Measurements from ENCODE around the gene EEF2K.
A peak's percentile ranks its signal among the peaks of the same experiment; 100 is the strongest.
"Not testable (repeated sequence)": the region's sequence is repeated elsewhere in the genome, so short reads cannot be mapped to it uniquely, and the experiment has no call there.

The EEF2K gene

DNA sequence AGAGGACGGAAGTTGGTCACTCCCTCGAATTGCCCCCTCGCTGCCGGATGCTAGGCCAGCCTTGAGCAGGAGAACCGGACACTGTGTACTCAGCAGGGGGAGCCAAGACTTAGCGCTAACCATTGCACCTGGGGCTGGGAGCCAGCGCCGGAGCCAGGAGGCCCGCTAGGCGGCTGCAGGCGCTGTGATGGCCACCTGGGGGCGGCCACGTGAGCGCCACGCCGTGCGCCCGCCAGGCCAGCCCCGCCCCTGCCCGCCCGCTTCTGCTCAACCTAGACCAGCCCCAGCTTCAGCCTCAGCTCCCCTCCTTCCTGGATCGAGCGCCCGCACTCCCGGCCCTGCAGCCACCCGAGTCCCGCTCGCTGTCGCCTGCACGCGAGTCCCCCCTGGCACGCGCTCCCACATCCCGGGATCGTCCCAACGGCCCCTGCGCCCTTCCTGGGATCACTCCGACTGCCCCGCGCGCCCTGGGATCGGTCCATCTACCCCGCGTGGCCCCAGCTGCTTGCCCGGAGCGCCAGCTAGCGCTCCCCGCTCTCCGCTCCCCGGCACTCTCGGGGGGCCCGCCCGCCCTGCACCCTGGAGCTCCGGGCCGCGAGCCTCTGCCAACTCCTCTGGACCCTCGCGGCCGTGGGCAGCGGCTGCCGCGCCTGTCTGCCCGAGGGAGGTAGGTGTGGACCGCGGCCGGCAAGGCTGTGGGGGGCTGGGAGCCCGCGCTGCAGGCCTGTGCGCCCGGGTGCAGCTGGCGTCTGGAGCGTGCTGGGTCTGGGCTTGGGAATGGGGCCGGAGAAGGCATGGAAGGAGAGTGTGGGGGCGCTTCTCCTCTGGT lies at the start of gene EEF2K:
TSS of gene EEF2K (plus strand) at position 266 of the 829 bp plus-strand sequence. CDS start 19,452 bp downstream, outside the sequence.
- peak; percentile 68 for DNase-seq

DNA sequence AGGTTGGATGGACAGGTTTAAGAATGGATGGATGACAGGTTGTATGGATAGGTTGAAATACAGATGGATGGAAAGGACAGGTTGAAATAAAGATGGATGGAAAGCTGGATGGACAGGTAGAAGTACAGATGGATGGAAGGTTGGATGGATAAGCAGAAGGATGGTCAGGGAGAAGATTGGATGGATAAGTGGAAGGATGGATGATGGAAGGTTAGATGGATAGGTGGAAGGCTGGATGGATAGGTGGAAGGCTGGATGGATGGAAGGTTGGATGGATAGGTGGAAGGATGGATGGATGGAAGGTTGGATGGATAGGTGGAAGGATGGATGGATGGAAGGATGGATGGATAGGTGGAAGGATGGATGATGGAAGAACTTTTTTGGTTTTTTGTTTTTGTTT lies 44.7 kb upstream of the EEF2K start:
- DNase-seq, result no peak

DNA sequence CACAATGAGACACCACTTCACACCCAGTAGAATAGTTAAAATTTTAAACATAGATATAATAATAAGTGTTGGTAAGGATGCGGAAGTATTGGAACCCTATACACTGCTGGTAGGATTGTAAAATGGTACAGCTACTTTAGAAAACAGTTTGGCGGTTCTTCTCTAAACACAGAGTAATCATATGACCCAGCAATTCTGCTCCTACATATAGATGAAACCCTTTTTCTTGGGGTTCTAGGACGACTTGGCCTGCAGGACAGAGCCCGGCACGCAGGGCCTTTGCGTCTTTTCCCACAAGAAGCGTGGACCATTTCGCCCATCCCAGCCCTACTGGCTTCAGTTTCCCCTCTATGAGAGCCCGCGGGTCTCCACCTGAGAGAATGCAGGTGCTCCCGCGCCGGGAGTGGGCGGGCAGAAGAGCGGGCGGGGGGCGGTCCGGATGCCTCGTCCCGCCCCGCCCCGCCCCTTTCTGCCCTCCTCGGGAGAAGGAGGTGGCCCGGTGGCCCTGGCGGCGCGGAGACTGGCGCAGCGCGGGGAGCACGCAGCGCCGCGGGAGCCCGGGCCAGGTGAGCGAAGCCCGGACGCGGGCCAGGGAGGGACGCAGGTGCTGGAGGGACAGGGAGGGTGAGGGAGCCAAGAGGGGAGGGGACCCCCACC lies 44.0 kb upstream of the EEF2K start, which contains the start of gene SDR42E2:
TSS of gene SDR42E2 (plus strand) at position 508 of the 657 bp plus-strand sequence. CDS start 3,077 bp downstream, outside the sequence.
- no peak for DNase-seq

DNA sequence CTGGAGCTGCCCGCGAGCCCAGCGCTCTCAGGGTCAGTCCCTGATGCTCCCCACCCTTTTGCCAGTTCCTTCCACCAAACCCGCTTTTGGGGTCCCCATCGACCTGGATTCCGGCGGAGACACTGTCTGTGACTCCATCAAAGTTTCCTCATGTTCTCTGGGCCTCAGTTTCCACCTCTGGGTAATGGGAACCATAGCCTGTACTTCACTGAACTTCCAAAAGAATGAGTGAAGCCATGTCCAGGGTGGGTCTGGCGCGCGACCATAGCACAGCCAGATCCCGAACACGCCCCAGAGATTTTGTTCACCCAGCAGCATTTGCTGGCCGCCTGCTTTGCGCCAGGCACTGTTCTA lies 43.4 kb upstream of the EEF2K start:
- DNase-seq, result no peak

DNA sequence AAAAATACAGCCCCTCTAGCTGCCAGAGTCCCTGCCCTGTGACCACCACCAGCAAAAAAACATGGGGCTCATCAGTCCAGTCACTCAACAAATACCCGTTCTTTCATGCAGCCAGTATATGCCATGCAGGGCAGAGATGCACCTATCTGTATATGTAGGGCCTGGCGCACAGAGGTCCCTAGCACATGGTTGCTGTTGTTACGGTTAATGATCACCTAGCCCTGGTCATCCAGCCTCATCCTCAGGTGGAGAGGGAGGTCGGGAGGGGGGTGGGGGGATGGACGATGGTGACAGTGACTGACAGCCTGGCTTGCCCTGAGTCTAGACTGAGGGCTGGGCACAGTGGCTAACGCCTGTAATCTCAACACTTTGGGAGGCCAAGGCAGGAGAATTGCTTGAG lies 42.3 kb upstream of the EEF2K start:
- no peak for DNase-seq

DNA sequence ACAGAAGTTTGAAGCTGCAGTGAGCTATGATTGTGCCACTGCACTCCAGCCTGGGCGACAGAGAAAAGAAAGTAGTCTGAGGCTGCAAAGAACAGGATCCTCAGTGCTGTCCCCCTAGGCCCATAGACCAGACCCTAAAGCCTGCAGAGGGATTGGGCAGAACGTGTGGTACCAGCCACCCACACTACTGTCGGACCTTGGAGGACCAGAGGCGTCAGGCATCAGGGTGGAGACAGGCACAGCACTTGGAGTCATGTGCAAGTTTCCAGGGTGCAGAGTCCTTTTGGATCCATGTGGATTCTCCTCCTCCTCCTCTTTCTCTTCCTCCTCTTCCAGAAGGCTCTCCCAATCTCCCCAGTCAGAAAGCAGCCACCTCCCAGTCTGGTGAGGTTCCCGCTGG lies 41.6 kb upstream of the EEF2K start:
- DNase-seq, result no peak

DNA sequence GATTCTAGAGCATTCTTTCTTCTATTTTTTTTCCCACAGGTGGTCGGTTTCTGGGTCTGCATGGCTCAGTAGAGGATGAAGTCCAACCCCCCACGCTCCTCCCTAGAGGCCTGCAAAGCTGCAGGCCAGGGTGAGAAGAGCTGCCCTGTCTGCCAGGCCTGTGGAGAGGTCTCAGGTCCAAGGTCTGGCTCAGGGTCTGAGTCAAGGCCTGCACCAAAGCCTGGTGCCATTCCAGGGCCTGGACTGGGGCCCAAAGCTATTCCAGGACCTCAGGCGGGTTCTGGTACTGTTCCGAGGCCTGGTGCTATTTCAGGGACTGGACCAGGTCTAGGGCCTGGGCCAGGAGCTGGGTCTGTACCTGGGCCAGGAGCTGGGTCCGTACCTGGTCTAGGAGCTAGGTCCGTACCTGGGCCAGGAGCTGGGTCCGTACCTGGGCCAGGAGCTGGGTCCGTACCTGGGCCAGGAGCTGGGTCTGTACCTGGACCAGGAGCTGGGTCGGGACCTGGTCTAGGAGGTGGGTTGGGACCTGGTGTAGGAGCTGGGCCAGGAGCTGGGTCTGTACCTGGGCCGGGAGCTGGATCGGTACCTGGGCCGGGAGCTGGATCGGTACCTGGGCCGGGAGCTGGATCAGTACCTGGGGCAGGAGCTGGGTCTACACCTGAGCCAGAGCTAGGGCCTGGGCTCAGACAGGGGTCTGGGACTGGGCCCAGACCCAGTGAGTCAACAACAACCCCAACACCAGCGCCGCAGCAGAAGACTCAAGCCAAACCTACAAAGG lies 40.4 kb upstream of the EEF2K start:
- DNase-seq, result no peak

DNA sequence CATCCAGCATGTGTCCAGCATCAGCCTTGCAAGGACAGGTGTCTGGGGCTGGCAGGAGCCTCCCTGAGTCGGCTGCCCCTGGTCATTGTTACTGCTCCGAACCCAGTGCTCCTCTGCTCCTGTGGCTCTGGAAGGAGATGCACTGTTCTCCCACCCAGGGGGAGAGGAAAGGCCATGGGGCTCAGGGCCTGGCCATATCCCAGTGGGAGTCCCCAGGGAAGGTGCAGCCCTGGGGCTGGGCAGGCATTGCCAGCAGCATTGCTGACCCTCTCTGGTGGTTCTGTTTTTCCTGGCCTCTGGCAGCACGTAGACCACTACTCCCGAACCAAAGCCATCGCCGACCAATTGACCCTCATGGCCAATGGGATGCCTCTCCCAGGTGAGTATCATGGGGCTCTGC lies 34.1 kb upstream of the EEF2K start:
- no peak for DNase-seq

DNA sequence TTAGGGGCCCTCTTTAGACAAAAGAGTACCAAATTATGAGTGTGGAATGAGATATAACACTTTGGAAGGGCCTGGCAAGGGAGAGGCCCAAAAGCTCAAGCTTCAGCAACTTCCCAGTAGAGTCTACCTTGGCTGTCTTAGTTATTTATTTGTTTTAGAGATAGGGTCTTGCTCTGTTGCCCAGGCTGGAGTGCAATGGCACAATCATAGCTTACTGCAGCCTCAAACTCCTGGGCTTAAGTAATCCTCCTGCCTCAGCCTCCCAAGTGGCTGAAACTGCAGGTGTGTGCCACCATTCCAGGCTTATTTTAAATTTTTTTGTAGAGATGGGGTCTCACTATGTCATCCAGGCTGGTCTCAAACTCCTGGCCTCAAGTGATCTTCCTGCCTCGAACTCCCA lies 33.4 kb upstream of the EEF2K start:
- DNase-seq, result not testable (repeated sequence)

DNA sequence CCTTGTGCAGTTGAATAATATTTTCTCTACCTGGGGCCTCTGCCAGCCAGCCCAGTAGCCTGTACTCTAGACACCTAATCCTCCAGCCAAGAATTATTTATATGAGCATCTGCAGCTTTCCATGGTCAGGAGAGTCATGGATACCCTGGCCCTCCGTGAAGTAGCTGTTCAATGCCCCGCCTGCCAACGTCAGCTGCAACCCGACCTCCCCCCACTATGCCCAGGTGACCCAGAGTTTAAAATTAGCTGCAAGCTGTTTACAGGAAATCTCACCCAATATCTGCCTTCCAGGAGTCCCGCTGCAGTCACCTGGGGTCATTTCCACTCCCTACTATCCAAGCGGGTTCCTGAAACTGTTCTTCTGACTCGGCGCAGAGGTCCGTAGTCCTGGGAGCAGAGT lies 31.4 kb upstream of the EEF2K start:
- no peak for DNase-seq

DNA sequence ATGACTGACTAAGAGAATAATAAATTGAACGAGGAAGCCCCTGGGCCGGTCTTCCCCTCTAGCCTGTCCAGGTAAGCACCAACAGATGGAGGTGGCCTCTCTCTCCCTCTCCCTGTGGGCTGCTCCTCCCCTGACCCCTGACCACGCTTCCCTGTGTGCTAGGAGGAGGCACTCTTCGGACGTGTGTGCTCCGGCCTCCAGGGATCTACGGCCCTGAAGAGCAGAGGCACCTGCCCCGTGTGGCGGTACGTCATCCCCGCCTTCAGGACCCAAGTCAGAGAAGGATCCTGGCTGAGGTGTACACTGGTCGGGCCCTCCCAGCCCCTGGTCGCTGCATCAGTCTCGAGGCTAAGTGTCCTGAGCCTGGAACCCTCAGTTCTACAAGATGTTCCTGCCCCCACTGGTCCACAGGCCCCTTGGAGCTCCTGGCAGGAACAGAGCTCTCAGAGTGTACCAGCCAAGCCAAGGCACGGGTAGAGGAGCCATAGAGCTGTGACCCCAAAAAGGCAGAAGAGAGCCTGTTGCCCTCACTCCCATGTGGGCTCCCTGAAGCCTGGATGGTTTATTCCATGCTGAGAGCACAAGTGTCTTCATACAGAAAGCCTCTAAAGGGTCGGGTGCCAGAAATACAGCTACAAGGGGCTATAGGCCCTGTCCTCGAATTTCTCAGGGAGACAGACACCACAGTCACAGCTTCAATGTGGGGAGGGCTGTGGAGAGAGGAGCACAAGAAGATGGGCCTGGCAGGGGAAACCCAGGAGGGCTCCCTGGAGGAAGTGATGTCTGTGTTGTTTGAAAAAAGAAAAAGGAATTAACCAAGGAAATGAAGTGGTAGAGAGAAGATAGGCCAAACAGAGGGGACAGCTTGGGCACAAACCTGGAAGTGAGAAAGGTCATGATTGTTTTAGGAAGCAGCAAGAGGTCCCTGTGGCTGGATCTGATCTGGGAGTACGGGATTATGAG lies 27.8 kb upstream of the EEF2K start:
- DNase-seq, result no peak

DNA sequence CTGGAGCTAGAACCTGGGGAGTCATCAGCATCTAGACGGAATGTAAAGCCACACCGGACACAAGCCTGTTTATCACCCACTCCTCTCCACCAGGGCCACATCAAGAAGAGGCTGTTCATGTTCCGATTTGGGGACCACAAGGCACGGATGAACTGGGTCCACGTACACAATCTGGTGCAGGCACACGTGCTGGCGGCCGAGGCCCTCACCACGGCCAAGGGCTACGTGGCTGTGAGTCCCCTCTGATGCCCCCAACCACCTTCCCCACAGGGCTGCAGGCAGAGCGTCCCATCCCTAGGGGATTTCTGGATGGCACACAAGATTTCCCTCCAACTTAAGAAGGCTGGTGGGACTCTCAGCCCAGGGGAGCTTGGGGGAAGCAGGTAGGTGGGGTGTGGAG lies 24.7 kb upstream of the EEF2K start:
- DNase-seq, result no peak

DNA sequence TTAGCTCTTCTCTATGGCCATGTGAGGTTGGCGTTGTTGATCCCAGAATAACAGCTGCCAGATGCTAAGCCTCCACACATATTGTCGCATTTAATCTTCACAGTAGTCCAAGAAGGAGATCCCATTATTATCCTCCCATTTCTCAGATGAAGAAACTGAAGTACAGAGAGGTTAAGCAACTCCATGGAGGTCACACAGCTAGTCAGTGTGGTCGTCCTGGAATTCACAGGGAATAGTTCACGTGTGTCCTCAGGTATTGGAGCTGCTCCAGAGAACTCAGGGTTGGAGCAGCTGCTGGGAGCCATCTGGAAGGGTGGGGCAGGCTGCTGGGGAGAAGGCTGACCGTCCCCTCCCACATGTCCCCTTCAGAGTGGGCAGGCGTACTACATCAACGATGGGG lies 24.2 kb upstream of the EEF2K start:
- DNase-seq, result no peak

DNA sequence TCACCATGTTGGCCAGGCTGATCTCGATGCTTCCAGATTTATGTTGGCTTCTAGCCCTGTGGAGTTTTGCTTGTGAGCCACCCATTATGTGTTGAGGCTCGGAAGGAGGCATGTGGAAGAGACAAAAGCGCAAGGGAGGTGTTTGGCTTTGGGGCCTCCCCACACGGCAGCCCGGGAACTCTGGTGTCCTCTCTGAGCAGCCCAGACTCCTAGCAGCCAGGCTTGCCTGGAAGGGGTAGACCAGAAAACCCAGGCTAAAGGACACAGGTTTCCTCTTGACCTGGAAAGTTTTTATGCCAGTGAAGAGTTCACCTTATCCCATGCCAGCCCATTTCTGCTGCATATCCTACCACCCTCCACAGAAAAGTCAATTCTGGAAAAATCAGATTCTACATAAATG lies 22.7 kb upstream of the EEF2K start:
- DNase-seq, result no peak

DNA sequence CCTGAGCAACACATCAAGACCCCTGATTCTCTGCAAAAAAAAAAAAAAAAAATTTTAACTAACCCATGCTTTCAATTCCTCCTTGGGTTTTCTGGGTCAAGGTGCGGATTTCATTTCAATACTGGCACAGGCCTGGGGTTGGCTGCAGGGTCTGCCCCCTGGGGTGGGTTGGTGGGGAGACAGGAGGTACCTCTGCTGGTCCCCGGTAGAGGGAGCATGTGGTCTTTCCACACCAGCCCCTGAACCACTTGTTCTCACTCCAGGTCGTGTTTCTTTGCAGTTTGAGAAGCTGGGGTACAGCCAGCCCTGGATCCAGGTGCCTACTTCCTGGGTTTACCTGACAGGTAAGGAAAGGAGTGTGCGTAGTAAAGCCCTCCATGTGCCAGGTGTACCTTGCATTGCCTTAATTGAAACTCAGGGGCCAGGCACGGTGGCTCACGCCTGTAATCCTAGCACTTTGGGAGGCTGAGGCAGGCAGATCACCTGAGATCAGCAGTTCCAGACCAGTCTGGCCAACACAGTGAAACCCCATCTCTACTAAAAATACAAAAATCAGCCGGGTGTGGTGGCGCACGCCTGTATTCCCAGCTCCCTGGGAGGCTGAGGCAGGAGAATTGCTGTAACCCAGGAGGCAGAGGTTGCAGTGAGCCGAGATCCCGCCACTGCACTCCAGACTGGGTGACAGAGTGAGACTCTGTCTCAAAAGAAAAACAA lies 22.0 kb upstream of the EEF2K start:
- no peak for DNase-seq

DNA sequence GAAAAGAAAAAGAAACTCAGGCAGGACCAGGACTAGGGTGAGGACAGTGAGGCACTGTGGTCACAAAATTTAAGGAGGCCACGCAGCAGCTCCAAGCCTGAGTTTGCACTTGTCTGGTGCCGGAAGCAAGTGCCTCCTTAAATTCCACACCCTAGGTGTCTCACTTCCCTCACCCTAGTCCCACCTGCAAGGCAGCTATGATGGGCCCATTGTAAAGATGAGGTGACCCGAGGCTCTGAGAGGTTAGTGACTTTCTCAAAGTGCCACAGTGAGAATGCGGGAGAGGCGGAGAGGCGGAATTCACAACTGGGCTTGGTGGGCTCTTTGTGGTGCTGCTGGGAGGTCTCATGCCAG lies 21.5 kb upstream of the EEF2K start:
- no peak for DNase-seq

DNA sequence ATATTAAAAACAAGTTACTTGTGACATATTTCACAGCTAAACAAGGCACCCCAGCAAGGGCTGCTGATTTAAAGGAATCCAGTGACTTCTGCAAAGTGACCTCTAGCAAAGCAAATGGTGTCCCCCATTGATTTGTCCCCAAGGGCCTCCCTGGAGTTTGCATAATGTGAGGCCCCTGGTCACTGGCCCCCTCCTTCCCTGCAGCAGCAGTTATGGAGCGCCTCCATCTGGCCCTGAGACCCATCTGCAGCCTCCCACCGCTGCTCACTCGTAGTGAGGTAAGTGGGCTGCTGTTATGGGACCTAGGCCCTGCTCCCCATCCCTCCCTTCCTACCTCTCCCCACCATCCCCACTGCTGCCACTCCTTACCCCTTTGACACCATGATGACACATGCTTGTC lies 19.6 kb upstream of the EEF2K start:
- DNase-seq, result no peak

DNA sequence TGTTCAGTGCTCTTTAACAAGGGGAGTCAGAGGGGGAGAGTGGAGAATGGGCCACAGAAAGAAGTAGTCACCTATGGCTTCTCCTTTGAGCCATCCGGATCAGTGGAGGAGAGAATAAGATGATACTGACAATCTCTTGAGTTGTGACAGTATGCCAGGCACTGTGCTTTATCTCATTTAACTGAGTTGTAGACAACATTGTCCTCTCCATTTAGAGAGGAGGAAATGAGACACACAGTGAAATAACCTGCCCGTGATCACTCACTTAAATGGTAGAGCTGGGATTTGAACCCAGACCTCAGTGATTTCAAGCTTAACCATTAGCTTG lies 17.8 kb upstream of the EEF2K start:
- no peak for DNase-seq

DNA sequence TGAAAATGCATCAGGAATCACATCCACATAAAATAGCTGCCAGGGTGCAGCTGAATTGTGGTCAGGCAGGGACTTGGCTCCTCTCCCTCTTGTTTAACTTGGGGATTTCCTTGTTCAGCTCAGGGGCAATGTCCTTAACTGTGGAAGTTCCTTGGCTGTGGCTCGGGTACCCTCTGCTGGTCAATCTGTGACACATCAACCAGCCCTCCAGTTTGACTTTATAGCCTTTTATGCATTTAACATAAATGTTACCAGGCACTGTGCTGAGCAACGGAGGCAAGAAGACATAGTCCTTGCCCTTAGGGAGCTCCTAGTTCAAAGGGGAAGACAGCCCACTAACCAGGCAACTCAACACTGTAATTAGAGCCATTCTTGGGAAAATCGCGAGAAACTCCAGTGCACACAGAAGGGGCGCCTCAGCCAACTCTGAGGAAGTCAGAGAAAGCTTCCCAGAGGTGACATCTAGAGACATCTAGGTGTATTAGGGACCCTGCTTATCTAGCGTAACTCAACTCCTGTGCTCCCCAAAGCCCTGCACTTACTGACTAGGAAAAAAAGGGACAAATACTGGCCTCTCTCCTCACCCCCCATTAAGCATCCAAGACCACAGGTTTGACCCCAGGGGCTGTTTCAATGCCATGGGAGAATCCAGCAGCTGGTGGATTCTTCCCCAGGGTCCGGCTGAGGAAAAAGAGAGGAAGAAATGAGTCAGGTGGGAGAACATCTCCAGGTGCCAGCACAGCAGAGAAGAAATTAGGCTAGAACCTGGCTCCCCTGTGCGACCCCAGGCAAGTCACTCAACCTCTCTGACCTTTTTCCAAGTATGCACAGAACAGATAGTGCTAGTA lies 17.3 kb upstream of the EEF2K start:
- peak; percentile 33 for DNase-seq

DNA sequence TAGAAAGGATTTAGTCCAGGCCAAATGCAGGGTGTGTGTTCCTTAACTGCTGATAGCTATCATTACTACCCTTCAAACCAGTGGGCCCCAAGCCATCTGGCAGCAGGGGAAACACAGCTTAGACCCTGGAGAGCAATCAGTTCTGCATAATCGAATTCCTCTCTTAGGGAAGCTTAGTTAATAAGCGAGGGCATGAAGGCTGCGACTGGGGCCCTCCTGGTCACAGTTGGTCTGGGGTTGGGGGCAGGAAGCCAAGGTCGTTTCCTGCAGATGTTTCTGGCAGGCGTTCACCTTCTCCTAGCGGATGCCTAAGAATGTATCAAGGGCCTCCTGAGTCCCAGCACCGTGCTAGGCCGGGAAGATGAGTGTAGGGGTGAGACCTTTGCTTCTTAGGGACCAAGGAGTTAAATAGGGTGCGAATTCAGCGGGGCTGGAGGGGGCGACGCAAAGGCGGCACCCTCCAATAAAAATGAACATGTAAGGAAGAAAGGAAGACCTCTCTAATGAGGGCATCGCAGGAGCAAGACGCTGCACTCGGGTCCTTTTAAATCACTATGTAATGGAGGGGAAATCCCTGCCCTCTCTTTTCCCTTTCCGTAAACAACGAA lies 16.5 kb upstream of the EEF2K start:
- no peak for DNase-seq
